Measurements from ENCODE around the gene CLP1.

DNA sequence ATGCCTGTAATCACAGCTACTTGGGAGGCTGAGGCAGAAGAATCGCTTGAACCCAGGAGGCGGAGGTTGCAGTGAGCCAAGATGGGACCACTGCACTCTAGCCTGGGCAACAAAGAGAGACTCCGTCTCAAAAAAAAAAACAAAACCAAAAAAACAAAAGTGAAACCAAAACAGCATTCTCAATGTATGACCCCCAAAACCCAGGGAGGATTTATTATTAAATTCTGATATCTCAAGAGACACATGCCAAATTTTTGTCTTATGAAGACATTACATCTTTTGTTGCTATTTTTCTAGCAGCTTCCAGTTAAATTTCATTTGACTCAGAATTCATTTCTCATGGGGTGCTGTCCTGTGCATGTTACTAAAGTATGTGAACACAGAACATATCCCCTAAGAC is 4.9 kb upstream of the CLP1 start:
- TF ChIP-seq TCF12 (IDR thresholded peaks at IDR 0.05; ENCODE audit: low read depth) (no peak), CREB1 (IDR thresholded peaks at IDR 0.05; ENCODE audit: low read depth) (no peak), TAF1 (IDR thresholded peaks at IDR 0.05; ENCODE audit: low read depth) (no peak), YY1 (IDR thresholded peaks at IDR 0.05; ENCODE audit: low read depth) (no peak), EGR1 (IDR thresholded peaks at IDR 0.05) (no peak)
- TF ChIP-seq, protein P1, sequence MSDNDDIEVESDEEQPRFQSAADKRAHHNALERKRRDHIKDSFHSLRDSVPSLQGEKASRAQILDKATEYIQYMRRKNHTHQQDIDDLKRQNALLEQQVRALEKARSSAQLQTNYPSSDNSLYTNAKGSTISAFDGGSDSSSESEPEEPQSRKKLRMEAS (IDR thresholded peaks at IDR 0.05), result no peak
- TF ChIP-seq, protein P2, sequence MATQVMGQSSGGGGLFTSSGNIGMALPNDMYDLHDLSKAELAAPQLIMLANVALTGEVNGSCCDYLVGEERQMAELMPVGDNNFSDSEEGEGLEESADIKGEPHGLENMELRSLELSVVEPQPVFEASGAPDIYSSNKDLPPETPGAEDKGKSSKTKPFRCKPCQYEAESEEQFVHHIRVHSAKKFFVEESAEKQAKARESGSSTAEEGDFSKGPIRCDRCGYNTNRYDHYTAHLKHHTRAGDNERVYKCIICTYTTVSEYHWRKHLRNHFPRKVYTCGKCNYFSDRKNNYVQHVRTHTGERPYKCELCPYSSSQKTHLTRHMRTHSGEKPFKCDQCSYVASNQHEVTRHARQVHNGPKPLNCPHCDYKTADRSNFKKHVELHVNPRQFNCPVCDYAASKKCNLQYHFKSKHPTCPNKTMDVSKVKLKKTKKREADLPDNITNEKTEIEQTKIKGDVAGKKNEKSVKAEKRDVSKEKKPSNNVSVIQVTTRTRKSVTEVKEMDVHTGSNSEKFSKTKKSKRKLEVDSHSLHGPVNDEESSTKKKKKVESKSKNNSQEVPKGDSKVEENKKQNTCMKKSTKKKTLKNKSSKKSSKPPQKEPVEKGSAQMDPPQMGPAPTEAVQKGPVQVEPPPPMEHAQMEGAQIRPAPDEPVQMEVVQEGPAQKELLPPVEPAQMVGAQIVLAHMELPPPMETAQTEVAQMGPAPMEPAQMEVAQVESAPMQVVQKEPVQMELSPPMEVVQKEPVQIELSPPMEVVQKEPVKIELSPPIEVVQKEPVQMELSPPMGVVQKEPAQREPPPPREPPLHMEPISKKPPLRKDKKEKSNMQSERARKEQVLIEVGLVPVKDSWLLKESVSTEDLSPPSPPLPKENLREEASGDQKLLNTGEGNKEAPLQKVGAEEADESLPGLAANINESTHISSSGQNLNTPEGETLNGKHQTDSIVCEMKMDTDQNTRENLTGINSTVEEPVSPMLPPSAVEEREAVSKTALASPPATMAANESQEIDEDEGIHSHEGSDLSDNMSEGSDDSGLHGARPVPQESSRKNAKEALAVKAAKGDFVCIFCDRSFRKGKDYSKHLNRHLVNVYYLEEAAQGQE (IDR thresholded peaks at IDR 0.05; ENCODE audit: low read depth), result no peak
